ENCODE data around the gene MPIG6B.

DNA sequence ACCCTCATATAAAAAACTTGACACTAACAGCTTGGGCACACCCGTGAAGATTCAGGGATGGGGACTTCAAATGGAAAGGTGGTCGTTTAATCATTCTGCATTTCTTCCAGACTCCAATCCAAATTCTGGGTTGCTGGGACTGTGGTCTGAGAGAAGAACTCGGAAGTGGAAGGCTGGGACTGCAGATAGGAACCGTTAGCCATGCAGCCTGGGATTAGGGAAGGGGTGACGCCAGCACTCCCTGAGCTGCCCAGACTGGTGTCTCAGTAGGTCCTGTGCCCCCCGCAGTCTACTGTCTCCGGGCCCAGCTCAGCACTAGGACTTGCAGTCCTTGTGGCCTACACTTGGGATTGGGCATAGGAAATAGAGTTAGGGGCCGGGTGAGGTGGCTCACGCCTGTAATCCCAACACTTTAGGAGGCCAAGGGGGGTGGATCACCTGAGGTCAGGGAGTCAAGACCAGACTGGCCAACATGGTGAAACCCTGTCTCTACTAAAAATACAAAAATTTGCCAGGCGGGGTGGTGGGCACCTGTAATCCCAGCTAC is 13.7 kb downstream of the MPIG6B start:
- TF ChIP-seq, protein P1, sequence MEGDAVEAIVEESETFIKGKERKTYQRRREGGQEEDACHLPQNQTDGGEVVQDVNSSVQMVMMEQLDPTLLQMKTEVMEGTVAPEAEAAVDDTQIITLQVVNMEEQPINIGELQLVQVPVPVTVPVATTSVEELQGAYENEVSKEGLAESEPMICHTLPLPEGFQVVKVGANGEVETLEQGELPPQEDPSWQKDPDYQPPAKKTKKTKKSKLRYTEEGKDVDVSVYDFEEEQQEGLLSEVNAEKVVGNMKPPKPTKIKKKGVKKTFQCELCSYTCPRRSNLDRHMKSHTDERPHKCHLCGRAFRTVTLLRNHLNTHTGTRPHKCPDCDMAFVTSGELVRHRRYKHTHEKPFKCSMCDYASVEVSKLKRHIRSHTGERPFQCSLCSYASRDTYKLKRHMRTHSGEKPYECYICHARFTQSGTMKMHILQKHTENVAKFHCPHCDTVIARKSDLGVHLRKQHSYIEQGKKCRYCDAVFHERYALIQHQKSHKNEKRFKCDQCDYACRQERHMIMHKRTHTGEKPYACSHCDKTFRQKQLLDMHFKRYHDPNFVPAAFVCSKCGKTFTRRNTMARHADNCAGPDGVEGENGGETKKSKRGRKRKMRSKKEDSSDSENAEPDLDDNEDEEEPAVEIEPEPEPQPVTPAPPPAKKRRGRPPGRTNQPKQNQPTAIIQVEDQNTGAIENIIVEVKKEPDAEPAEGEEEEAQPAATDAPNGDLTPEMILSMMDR (IDR thresholded peaks at IDR 0.05; ENCODE audit: borderline replicate concordance, extremely low read depth, low read length, poor library complexity, severe bottlenecking): no peak
- TF ChIP-seq EZH2 (IDR thresholded peaks at IDR 0.05; ENCODE audit: borderline replicate concordance, low read depth, low read length, severe bottlenecking): no peak
